ENCODE results near the gene RASGRF1.

GRCh38 chr15:78983146-78983918, 107.2 kb downstream of the RASGRF1 start:
- TF ChIP-seq, protein P1, sequence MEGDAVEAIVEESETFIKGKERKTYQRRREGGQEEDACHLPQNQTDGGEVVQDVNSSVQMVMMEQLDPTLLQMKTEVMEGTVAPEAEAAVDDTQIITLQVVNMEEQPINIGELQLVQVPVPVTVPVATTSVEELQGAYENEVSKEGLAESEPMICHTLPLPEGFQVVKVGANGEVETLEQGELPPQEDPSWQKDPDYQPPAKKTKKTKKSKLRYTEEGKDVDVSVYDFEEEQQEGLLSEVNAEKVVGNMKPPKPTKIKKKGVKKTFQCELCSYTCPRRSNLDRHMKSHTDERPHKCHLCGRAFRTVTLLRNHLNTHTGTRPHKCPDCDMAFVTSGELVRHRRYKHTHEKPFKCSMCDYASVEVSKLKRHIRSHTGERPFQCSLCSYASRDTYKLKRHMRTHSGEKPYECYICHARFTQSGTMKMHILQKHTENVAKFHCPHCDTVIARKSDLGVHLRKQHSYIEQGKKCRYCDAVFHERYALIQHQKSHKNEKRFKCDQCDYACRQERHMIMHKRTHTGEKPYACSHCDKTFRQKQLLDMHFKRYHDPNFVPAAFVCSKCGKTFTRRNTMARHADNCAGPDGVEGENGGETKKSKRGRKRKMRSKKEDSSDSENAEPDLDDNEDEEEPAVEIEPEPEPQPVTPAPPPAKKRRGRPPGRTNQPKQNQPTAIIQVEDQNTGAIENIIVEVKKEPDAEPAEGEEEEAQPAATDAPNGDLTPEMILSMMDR (IDR thresholded peaks at IDR 0.05) = no peak
- no peak for TF ChIP-seq POLR2A (IDR thresholded peaks at IDR 0.05)

All from prostate gland (tissue), 2 donors.